Panc1 (cell line): ENCODE results near the gene KPNA2. TPM values are rescaled to one million over a fixed set of nuclear protein-coding genes. Genes with fewer than 3 reads are reported as not detected.

Experiments
- ATAC-seq: fragments of 200-7000 bp; cut with Tn5 transposase; 2 replicates; pipeline ENCODE4 v1.9.1; 2020; ENCODE audit warnings: mild to moderate bottlenecking, moderate library complexity
- BruUV-seq: library from RNA; stranded (reverse); fragments of 400-500 nt; replicated peaks from 2 replicates; lab custom pipeline; 2021; lab: Mats Ljungman, UMichigan
- CTCF ChIA-PET: fragments of 300-600 bp; sonication (Branson Sonifier 250); formaldehyde crosslinking; loops from one replicate; lab custom pipeline; 2022; ENCODE audit warnings: antibody characterized with exemption; lab: Charles Lee
- POLR2A ChIA-PET: fragments of 300-600 bp; sonication (Branson Sonifier 250); formaldehyde crosslinking; loops from one replicate; lab custom pipeline; 2022; ENCODE audit warnings: antibody characterized with exemption; lab: Charles Lee
- DNase-seq: peaks from one replicate; pipeline ENCODE4 v3.0.0-alpha.2; 2010; ENCODE audit warnings: low read depth, low spot score
- H3K27ac ChIP-seq: 2 replicates; pipeline ENCODE4 v1.5.1; 2011; ENCODE audit warnings: mild to moderate bottlenecking, low read length, inconsistent platforms
- H3K27me3 ChIP-seq: fragments of 200-500 bp; sonication (Bioruptor generic); 2 replicates; pipeline ENCODE4 v1.6.0; 2014; ENCODE audit warnings: low read length, inconsistent platforms; ENCODE audit not compliant: control insufficient read depth, insufficient read depth
- H3K36me3 ChIP-seq: fragments of 200-500 bp; sonication (Bioruptor generic); 2 replicates; pipeline ENCODE4 v1.5.1; 2014; ENCODE audit warnings: inconsistent platforms, mild to moderate bottlenecking, low read length, moderate library complexity; ENCODE audit not compliant: control insufficient read depth, insufficient read depth
- H3K4me1 ChIP-seq: 2 replicates; pipeline ENCODE4 v1.5.1; 2011; ENCODE audit warnings: inconsistent platforms, mild to moderate bottlenecking, low read length, moderate library complexity; ENCODE audit not compliant: control insufficient read depth, insufficient read depth
- H3K4me3 ChIP-seq, 2 experiments: 2 replicates each; pipeline ENCODE4 v1.5.1; 2011 to 2012; ENCODE audit warnings: low read depth in 2 of 2, low read length in 2 of 2, mild to moderate bottlenecking in 2 of 2, inconsistent platforms in 1 of 2, moderate library complexity in 1 of 2
- H3K9me3 ChIP-seq: fragments of 200-500 bp; sonication (Bioruptor generic); 2 replicates; pipeline ENCODE4 v1.5.1; 2014; ENCODE audit warnings: low read depth, mild to moderate bottlenecking, inconsistent platforms, low read length, moderate library complexity; ENCODE audit not compliant: control insufficient read depth, insufficient read depth
- CTCF ChIP-seq: fragments of 450-650 bp; IDR thresholded peaks from 2 replicates; pipeline ENCODE4 v1.5.1; 2017; ENCODE audit warnings: mild to moderate bottlenecking
- POLR2AphosphoS5 ChIP-seq: IDR thresholded peaks from 2 replicates; pipeline ENCODE4 v1.6.1; 2012; ENCODE audit warnings: mild to moderate bottlenecking, low read depth, low read length, moderate library complexity
- REST ChIP-seq, 2 experiments: IDR thresholded peaks; 2 replicates each; pipeline ENCODE4 v1.6.1; 2011 to 2012; ENCODE audit warnings: low read depth in 2 of 2, control low read depth in 1 of 2, low read length in 1 of 2, mild to moderate bottlenecking in 1 of 2, moderate library complexity in 1 of 2; ENCODE audit not compliant: insufficient read depth in 1 of 2
- SIN3A ChIP-seq: IDR thresholded peaks from 2 replicates; pipeline ENCODE4 v1.6.1; 2012; ENCODE audit warnings: low read depth, mild to moderate bottlenecking, low read length, moderate library complexity, borderline replicate concordance; ENCODE audit not compliant: insufficient read depth
- TCF7L2 ChIP-seq: IDR thresholded peaks from 2 replicates; pipeline ENCODE4 v1.6.1; 2011; ENCODE audit warnings: mild to moderate bottlenecking, low read depth, low read length, inconsistent platforms
- in situ Hi-C: cut with HindIII; loops from 2 replicates; pipeline ENCODE4 v1.10.0; 2016; ENCODE audit warnings: low sequenced_read_pairs, low pct_unique_long_range_greater_than_20kb
- intact Hi-C: fragments of 100-400 bp; cut with micrococcal nuclease; formaldehyde crosslinking; loops from one replicate; pipeline ENCODE4 v1.10.0; 2022; ENCODE audit not compliant: unreplicated experiment
- total RNA-seq: library from RNA; stranded (reverse); gene quantifications from one replicate; pipeline ENCODE4 v1.2.1, GENCODE V29; 2021; ENCODE audit not compliant: unreplicated experiment

KPNA2 gene
- total RNA-seq, 1 experiment from 2014 or later: 177 TPM

- Histone ChIP-seq H3K27ac (no peak overlapping the region), H3K4me1 (peaks cover 9% of the 10 kb centered on the region), H3K4me3 (no peak overlapping the region), H3K9me3 (no peaks in the 10 kb centered on the region), H3K36me3 (no peaks in the 10 kb centered on the region), H3K27me3 (no peaks in the 10 kb centered on the region)
- TF ChIP-seq POLR2AphosphoS5: no peak
- no peak for TF ChIP-seq REST (IDR thresholded peaks at IDR 0.05; ENCODE audit: insufficient read depth in 1 of 2, low read depth in 2 of 2, low read length in 1 of 2)
- TF ChIP-seq CTCF: no peak
- no peak for TF ChIP-seq SIN3A
- no peak for TF ChIP-seq TCF7L2
- in situ Hi-C loops: no loop called here
- POLR2A ChIA-PET: no interaction called here
- no peak for DNase-seq
- no peak for ATAC-seq
- CTCF ChIA-PET: no interaction called here
- intact Hi-C loops: no loop called here
- no TSS peak for BruUV-seq
These were observed 37.1 kb upstream of the KPNA2 start for GRCh38 chr17:67998466-67998865.

- ATAC-seq (peak; percentile 67), DNase-seq (no peak)
- POLR2A ChIA-PET: no interaction called here
- intact Hi-C loops (no loop called here), in situ Hi-C loops (no loop called here)
- Histone ChIP-seq H3K27ac (no peak overlapping the region), H3K36me3 (no peaks in the 10 kb centered on the region), H3K4me3 (no peak overlapping the region), H3K9me3 (no peaks in the 10 kb centered on the region), H3K4me1 (peaks cover 9% of the 10 kb centered on the region), H3K27me3 (no peaks in the 10 kb centered on the region)
- CTCF ChIA-PET: interaction anchor here (0.5 kb wide), 1 partner anchor 9 kb away, joined by 5 read pairs; no protein-coding TSS in a partner anchor
- BruUV-seq: no TSS peak
- TF ChIP-seq SIN3A (no peak), REST (IDR thresholded peaks at IDR 0.05; ENCODE audit: insufficient read depth in 1 of 2, low read depth in 2 of 2, low read length in 1 of 2) (no peak)
These were observed 36.1 kb upstream of the KPNA2 start for GRCh38 chr17:67999291-67999911.
